Measurements from ENCODE around the gene ZSCAN32. TPM values are rescaled to one million over a fixed set of nuclear protein-coding genes. Genes with fewer than 3 reads are reported as not detected.
A peak's percentile ranks its signal among the peaks of the same experiment; 100 is the strongest.

Gene ZSCAN32
- 19.6 TPM for total RNA-seq

DNA sequence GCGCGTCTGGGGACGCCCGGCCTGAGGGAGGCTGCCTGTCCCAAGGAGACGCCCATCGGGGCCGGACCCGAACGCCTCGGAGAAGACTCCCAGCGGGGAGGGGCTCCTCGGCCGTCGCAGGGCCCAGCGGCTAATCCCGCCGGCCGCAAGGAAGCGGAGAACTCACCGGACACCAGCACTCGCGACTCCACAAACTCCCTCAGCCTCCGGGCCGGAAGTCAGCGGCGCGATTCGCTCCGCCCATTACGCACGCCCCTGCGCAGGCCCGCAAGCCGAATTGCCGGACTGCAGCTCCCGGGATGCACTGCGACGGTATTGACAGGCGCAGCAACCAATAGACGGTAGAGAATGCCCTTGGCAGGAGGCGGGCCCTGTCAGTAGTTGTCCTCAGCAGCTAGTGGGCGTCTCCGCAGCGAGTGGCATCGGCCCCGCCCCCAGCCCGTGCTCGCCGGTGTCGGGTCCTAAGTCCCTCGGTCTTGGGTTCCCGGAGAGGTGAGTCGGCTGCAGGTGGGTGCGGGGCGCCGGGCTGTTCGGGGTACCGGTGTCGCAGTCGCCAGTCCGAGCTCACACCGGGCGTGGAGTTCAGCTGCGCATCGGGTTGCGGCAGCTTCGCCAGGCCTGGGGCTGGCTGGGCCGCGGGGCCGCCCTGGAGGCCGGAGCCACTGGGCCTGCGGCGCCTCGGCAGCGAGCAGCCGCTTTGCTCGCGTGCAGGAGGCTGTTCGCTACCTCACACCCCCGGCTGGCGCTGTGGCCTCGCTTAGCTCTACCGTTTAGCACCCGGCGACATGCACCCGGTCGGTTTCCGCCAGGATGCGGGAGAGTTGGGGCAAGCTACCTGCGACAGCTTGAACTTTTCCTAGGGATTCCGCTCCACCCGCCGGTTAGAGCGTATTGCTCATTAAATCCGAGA lies at the start of gene ZSCAN32, which contains the start of gene ZNF174:
Gene ZSCAN32 (minus strand): TSS at position 226 of the 910 bp plus-strand sequence. CDS start 3,447 bp downstream, outside the sequence.
Gene ZNF174 (plus strand): TSS at position 437 of the 910 bp plus-strand sequence. CDS start 790 bp downstream, outside the sequence.
- intact Hi-C loops (cut with DNase I): no loop called here
- peaks cover 0 to 56% of the 10 kb centered on the region in 2 donors for H3K36me3 ChIP-seq
- TF ChIP-seq, protein P1, sequence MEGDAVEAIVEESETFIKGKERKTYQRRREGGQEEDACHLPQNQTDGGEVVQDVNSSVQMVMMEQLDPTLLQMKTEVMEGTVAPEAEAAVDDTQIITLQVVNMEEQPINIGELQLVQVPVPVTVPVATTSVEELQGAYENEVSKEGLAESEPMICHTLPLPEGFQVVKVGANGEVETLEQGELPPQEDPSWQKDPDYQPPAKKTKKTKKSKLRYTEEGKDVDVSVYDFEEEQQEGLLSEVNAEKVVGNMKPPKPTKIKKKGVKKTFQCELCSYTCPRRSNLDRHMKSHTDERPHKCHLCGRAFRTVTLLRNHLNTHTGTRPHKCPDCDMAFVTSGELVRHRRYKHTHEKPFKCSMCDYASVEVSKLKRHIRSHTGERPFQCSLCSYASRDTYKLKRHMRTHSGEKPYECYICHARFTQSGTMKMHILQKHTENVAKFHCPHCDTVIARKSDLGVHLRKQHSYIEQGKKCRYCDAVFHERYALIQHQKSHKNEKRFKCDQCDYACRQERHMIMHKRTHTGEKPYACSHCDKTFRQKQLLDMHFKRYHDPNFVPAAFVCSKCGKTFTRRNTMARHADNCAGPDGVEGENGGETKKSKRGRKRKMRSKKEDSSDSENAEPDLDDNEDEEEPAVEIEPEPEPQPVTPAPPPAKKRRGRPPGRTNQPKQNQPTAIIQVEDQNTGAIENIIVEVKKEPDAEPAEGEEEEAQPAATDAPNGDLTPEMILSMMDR (IDR thresholded peaks at IDR 0.05): no peak
- TF ChIP-seq POLR2A (IDR thresholded peaks at IDR 0.05) (peak in 1 of 2 donors; percentile 30), POLR2AphosphoS5 (IDR thresholded peaks at IDR 0.05; ENCODE audit: insufficient read depth in 1 of 2, low read depth in 1 of 2) (peak; percentile 86 to 98)

GRCh38 chr16:3444032-3444388 lies 43.2 kb upstream of the ZSCAN32 start:
- peaks cover 7% of the 10 kb centered on the region for H3K4me1 ChIP-seq
- H3K27ac ChIP-seq: no peak overlapping the region
- peaks cover 0 to 20% of the 10 kb centered on the region in 2 donors for H3K36me3 ChIP-seq
- intact Hi-C loops (cut with DNase I): no loop called here
- H3K9me3 ChIP-seq: peaks cover 5% of the 10 kb centered on the region
- no peaks in the 10 kb centered on the region for H3K27me3 ChIP-seq
- peak overlapping the region; percentile 52 to 59 for H3K4me3 ChIP-seq
- no peak for DNase-seq (ENCODE audit: extremely low spot score in 2 of 2)
- no peak for TF ChIP-seq POLR2AphosphoS5 (IDR thresholded peaks at IDR 0.05; ENCODE audit: insufficient read depth in 1 of 2, low read depth in 1 of 2)
- no peak for TF ChIP-seq POLR2A (IDR thresholded peaks at IDR 0.05)
- TF ChIP-seq, protein P1 (IDR thresholded peaks at IDR 0.05): no peak

More for the DNA sequence above, at the start of gene ZSCAN32, which contains the start of gene ZNF174:
- peak within 1 kb of the TSS; percentile 72 to 98 for H3K4me3 ChIP-seq
- H3K4me1 ChIP-seq: peaks cover 34% of the 10 kb centered on the region
- peak within 1 kb of the TSS; percentile 70 for H3K27ac ChIP-seq
- peaks cover 12% of the 10 kb centered on the region for H3K9me3 ChIP-seq
- peak; percentile 99 for DNase-seq (ENCODE audit: extremely low spot score in 2 of 2)
- H3K27me3 ChIP-seq: no peaks in the 10 kb centered on the region

GRCh38 chr16:3443108-3444031 lies 42.6 kb upstream of the ZSCAN32 start, which contains the start of the genes NAA60 and ZNF597:
Gene NAA60 (plus strand): TSS chr16:3443680. CDS start chr16:3476228, 32,548 bp downstream.
Gene ZNF597 (minus strand): TSS chr16:3443504. CDS start chr16:3443153, 351 bp downstream.
- H3K27me3 ChIP-seq: no peaks in the 10 kb centered on the region
- intact Hi-C loops (cut with DNase I): no loop called here
- DNase-seq (ENCODE audit: extremely low spot score in 2 of 2): no peak
- no peak within 1 kb of the TSS for H3K27ac ChIP-seq
- peaks cover 0 to 24% of the 10 kb centered on the region in 2 donors for H3K36me3 ChIP-seq
- H3K4me3 ChIP-seq: peak within 1 kb of the TSS; percentile 52 to 59
- TF ChIP-seq, protein P1 (IDR thresholded peaks at IDR 0.05): no peak
- peak; percentile 58 to 69 for TF ChIP-seq POLR2AphosphoS5 (IDR thresholded peaks at IDR 0.05; ENCODE audit: insufficient read depth in 1 of 2, low read depth in 1 of 2)
- peaks cover 7% of the 10 kb centered on the region for H3K4me1 ChIP-seq
- peaks cover 5% of the 10 kb centered on the region for H3K9me3 ChIP-seq

DNA sequence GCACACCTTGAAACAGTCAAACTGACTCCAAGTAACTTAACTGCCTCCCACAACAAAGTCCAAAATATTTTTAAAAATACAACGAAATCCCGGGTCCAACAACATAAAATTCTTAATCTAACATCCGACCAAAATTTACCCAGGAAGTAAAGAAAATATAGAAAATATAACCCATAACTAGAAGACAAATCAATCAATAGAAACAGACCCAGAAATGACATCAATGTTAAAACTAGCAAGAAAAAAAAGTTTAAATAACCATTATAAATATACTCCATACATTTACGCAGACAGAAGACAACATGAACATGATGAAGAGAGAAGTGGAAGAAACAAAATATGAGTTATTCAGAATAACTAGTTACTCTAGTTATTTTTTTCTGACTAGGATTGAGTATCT lies 38.8 kb upstream of the ZSCAN32 start:
- Histone ChIP-seq H3K36me3 (peaks cover 0 to 33% of the 10 kb centered on the region in 2 donors), H3K9me3 (peaks cover 5% of the 10 kb centered on the region)
- intact Hi-C loops (cut with DNase I): no loop called here

More for the DNA sequence above, 38.8 kb upstream of the ZSCAN32 start:
- Histone ChIP-seq H3K4me3 (no peak overlapping the region), H3K27ac (no peak overlapping the region), H3K27me3 (no peaks in the 10 kb centered on the region), H3K4me1 (peaks cover 6% of the 10 kb centered on the region)
- no peak for TF ChIP-seq POLR2AphosphoS5 (IDR thresholded peaks at IDR 0.05; ENCODE audit: insufficient read depth in 1 of 2, low read depth in 1 of 2)
- TF ChIP-seq, protein P1 (IDR thresholded peaks at IDR 0.05): no peak
- no peak for TF ChIP-seq POLR2A (IDR thresholded peaks at IDR 0.05)
- no peak for DNase-seq (ENCODE audit: extremely low spot score in 2 of 2)

All from vagina (tissue), 2 donors.